ENCODE results near the gene PEX6. TPM values are rescaled to one million over a fixed set of nuclear protein-coding genes. Genes with fewer than 3 reads are reported as not detected.

The PEX6 gene
- total and polyA plus RNA-seq, 2 experiments from 2014 or later, result 6.5 to 25.1 TPM

- 0 out of 2 replicates have a peak, but pooled peaks have one; percentile 11 for TF ChIP-seq ETS1 (IDR thresholded peaks at IDR 0.05)
- no peak for TF ChIP-seq ZNF462 (CRISPR knock-in tag; IDR thresholded peaks at IDR 0.05)
- TF ChIP-seq CREB1 (CRISPR knock-in tag; IDR thresholded peaks at IDR 0.05; ENCODE audit: low read depth), result peak; percentile 77
- TF ChIP-seq EZH2phosphoT487 (IDR thresholded peaks at IDR 0.05; ENCODE audit: unreplicated experiment), result no peak
- TF ChIP-seq ZNF114 (CRISPR knock-in tag; IDR thresholded peaks at IDR 0.05), result no peak
- no peak for TF ChIP-seq EZH2 (IDR thresholded peaks at IDR 0.05; ENCODE audit: low read depth, unreplicated experiment)
- no peak for TF ChIP-seq JUNB (IDR thresholded peaks at IDR 0.05; ENCODE audit: unreplicated experiment)
Observed at GRCh38 chr6:42928986-42929820, 49.8 kb downstream of the PEX6 start, which contains the start of gene CNPY3 (continued).

Measured in GM23338 (cell line).